GM13976 (cell line): ENCODE results near the gene MYOT.

Source experiments
- DNase-seq: peaks from one replicate; pipeline ENCODE4 v3.0.0; 2012; ENCODE audit warnings: low spot score
- CTCF ChIP-seq: IDR thresholded peaks from 2 replicates; pipeline ENCODE4 v1.5.1; 2012; ENCODE audit warnings: borderline replicate concordance, mild to moderate bottlenecking; ENCODE audit not compliant: insufficient read depth; ENCODE audit errors: extremely low read depth, missing control alignments, control extremely low read depth
- in situ Hi-C: fragments of 300-500 bp; cut with MboI; formaldehyde crosslinking; loops from one replicate; pipeline ENCODE4 v1.12.0; 2022; ENCODE audit warnings: low sequenced_read_pairs, mixed read lengths, inconsistent platforms; ENCODE audit not compliant: unreplicated experiment

MYOT gene

GRCh38 chr5:137866541-137867388 lies 895 bp upstream of the MYOT start:
- TF ChIP-seq CTCF = no peak
- in situ Hi-C loops = no loop called here
- DNase-seq = no peak

GRCh38 chr5:137870647-137871339 lies 3.1 kb downstream of the MYOT start:
- in situ Hi-C loops = no loop called here
- no peak for TF ChIP-seq CTCF
- DNase-seq = no peak

- TF ChIP-seq CTCF = no peak
- DNase-seq = no peak
- in situ Hi-C loops = no loop called here
These were observed 3.9 kb downstream of the MYOT start for GRCh38 chr5:137871571-137871970.

- no peak for TF ChIP-seq CTCF
- no peak for DNase-seq
- in situ Hi-C loops = no loop called here
These were observed 4.8 kb downstream of the MYOT start for GRCh38 chr5:137872466-137872865.

GRCh38 chr5:137876101-137876500 lies 8.4 kb downstream of the MYOT start:
- TF ChIP-seq CTCF = no peak
- DNase-seq = no peak
- in situ Hi-C loops = no loop called here

GRCh38 chr5:137880313-137880712 lies 12.7 kb downstream of the MYOT start:
- no peak for DNase-seq
- in situ Hi-C loops = no loop called here
- TF ChIP-seq CTCF = no peak

GRCh38 chr5:137887831-137888230 lies 20.2 kb downstream of the MYOT start:
- in situ Hi-C loops = no loop called here
- no peak for DNase-seq
- no peak for TF ChIP-seq CTCF
